H9 (cell line): ENCODE measurements around the gene FAM200B. TPM values are rescaled to one million over a fixed set of nuclear protein-coding genes. Genes with fewer than 3 reads are reported as not detected.
A peak's percentile ranks its signal among the peaks of the same experiment; 100 is the strongest.

ENCODE experiments used
- DNase-seq: peaks from one replicate; pipeline ENCODE4 v3.0.0-alpha.2; 2017
- H2AFZ ChIP-seq: one replicate; pipeline ENCODE4 v1.6.1; 2013; ENCODE audit warnings: mild to moderate bottlenecking, low read length, control low read depth, moderate library complexity
- H2AK5ac ChIP-seq: 2 replicates; pipeline ENCODE4 v1.6.1; 2013; ENCODE audit warnings: low read length, control low read depth, mixed read lengths; ENCODE audit not compliant: insufficient read length
- H2BK120ac ChIP-seq: one replicate; pipeline ENCODE4 v1.6.1; 2013; ENCODE audit warnings: low read depth, mild to moderate bottlenecking, low read length, control low read depth, inconsistent platforms; ENCODE audit not compliant: poor library complexity, severe bottlenecking
- H2BK12ac ChIP-seq: 2 replicates; pipeline ENCODE4 v1.6.1; 2013; ENCODE audit warnings: low read length, control low read depth, mixed read lengths, low read depth; ENCODE audit not compliant: insufficient read length
- H2BK15ac ChIP-seq: 2 replicates; pipeline ENCODE4 v1.6.1; 2013; ENCODE audit warnings: low read depth, low read length, control low read depth
- H2BK20ac ChIP-seq: one replicate; pipeline ENCODE4 v1.6.1; 2013; ENCODE audit warnings: low read depth, mild to moderate bottlenecking, low read length, control low read depth, inconsistent platforms; ENCODE audit not compliant: poor library complexity, severe bottlenecking
- H2BK5ac ChIP-seq: 2 replicates; pipeline ENCODE4 v1.6.1; 2013; ENCODE audit warnings: low read length, control low read depth, mixed read lengths; ENCODE audit not compliant: insufficient read length
- H3K14ac ChIP-seq: 2 replicates; pipeline ENCODE4 v1.6.1; 2013; ENCODE audit warnings: low read length, control low read depth; ENCODE audit not compliant: insufficient read depth
- H3K18ac ChIP-seq: 2 replicates; pipeline ENCODE4 v1.6.1; 2013; ENCODE audit warnings: low read depth, mild to moderate bottlenecking, mixed read lengths, low read length, control low read depth; ENCODE audit not compliant: insufficient read length
- H3K23ac ChIP-seq: 2 replicates; pipeline ENCODE4 v1.6.1; 2013; ENCODE audit warnings: low read length, control low read depth, mixed read lengths, low read depth; ENCODE audit not compliant: insufficient read length
- H3K23me2 ChIP-seq: 2 replicates; pipeline ENCODE4 v1.6.1; 2013; ENCODE audit warnings: low read depth, mild to moderate bottlenecking, mixed read lengths, low read length, control low read depth; ENCODE audit not compliant: insufficient read length, poor library complexity, severe bottlenecking
- H3K27ac ChIP-seq: 2 replicates; pipeline ENCODE4 v1.5.1; 2013; ENCODE audit warnings: low read length, control low read depth, mixed read lengths, low read depth; ENCODE audit not compliant: insufficient read length
- H3K27me3 ChIP-seq: 2 replicates; pipeline ENCODE4 v1.6.1; 2013; ENCODE audit warnings: low read length, control low read depth, inconsistent platforms; ENCODE audit not compliant: insufficient read depth
- H3K4ac ChIP-seq: 2 replicates; pipeline ENCODE4 v1.6.1; 2013; ENCODE audit warnings: low read depth, mild to moderate bottlenecking, control low read depth, inconsistent platforms, low read length, moderate library complexity
- H3K4me1 ChIP-seq: 2 replicates; pipeline ENCODE4 v1.6.1; 2013; ENCODE audit warnings: low read length, control low read depth, inconsistent platforms; ENCODE audit not compliant: insufficient read depth
- H3K4me2 ChIP-seq: 2 replicates; pipeline ENCODE4 v1.6.1; 2013; ENCODE audit warnings: low read length, control low read depth, mixed read lengths; ENCODE audit not compliant: insufficient read length, insufficient read depth
- H3K56ac ChIP-seq: 2 replicates; pipeline ENCODE4 v1.6.1; 2013; ENCODE audit warnings: low read depth, mild to moderate bottlenecking, mixed read lengths, low read length, control low read depth; ENCODE audit not compliant: insufficient read length
- H3K79me1 ChIP-seq: 2 replicates; pipeline ENCODE4 v1.6.1; 2013; ENCODE audit warnings: low read depth, mild to moderate bottlenecking, moderate library complexity, low read length, control low read depth, inconsistent platforms; ENCODE audit not compliant: insufficient read depth, poor library complexity, severe bottlenecking
- H3K79me2 ChIP-seq: 2 replicates; pipeline ENCODE4 v1.6.1; 2013; ENCODE audit warnings: low read length, control low read depth, inconsistent platforms; ENCODE audit not compliant: insufficient read depth
- H3K9ac ChIP-seq: 2 replicates; pipeline ENCODE4 v1.6.1; 2013; ENCODE audit warnings: low read length, control low read depth, mixed read lengths; ENCODE audit not compliant: insufficient read length; ENCODE audit errors: extremely low read depth
- H3K9me3 ChIP-seq: one replicate; pipeline ENCODE4 v1.6.1; 2013; ENCODE audit warnings: low read depth, low read length, inconsistent platforms; ENCODE audit not compliant: control insufficient read depth
- H3T11ph ChIP-seq: one replicate; pipeline ENCODE4 v1.6.1; 2013; ENCODE audit warnings: mild to moderate bottlenecking, low read length, control low read depth, inconsistent platforms
- H4K20me1 ChIP-seq: one replicate; pipeline ENCODE4 v1.6.1; 2013; ENCODE audit not compliant: control insufficient read depth, insufficient read length, insufficient read depth
- H4K5ac ChIP-seq: 2 replicates; pipeline ENCODE4 v1.6.1; 2013; ENCODE audit warnings: low read depth, mild to moderate bottlenecking, mixed read lengths, low read length, control low read depth; ENCODE audit not compliant: insufficient read length
- H4K8ac ChIP-seq: replicated peaks from 2 replicates; pipeline ENCODE4 v1.6.1; 2013; ENCODE audit warnings: low read length, control low read depth, mixed read lengths, low read depth; ENCODE audit not compliant: insufficient read length
- H4K91ac ChIP-seq: 2 replicates; pipeline ENCODE4 v1.6.1; 2013; ENCODE audit warnings: low read depth, mild to moderate bottlenecking, moderate library complexity, mixed read lengths, low read length, control low read depth; ENCODE audit not compliant: insufficient read length
- H3K27ac Mint-ChIP-seq, 3 experiments: 2 replicates in 2 of 3; 3 replicates in 1 of 3; pipeline ENCODE4 v1.8.0; 2020 to 2021; ENCODE audit warnings: mixed read lengths in 3 of 3, mild to moderate bottlenecking in 1 of 3, moderate library complexity in 1 of 3
- H3K27me3 Mint-ChIP-seq: 2 replicates; pipeline ENCODE4 v1.8.0; 2021; ENCODE audit warnings: low read depth, mild to moderate bottlenecking, moderate library complexity, mixed read lengths
- H3K36me3 Mint-ChIP-seq, 3 experiments: 2 replicates in 2 of 3; 3 replicates in 1 of 3; pipeline ENCODE4 v1.8.0; 2020 to 2021; ENCODE audit warnings: low read depth in 3 of 3, mixed read lengths in 3 of 3; ENCODE audit not compliant: insufficient read depth in 1 of 3
- H3K4me1 Mint-ChIP-seq, 2 experiments: 2 replicates each; pipeline ENCODE4 v1.8.0; 2020; ENCODE audit warnings: mixed read lengths in 2 of 2
- H3K4me3 Mint-ChIP-seq, 2 experiments: 2 replicates in 1 of 2; 3 replicates in 1 of 2; pipeline ENCODE4 v1.8.0; 2020 to 2021; ENCODE audit warnings: mild to moderate bottlenecking in 2 of 2, mixed read lengths in 2 of 2, moderate library complexity in 1 of 2
- H3K9me3 Mint-ChIP-seq, 2 experiments: 2 replicates in 1 of 2; 3 replicates in 1 of 2; pipeline ENCODE4 v1.8.0; 2020; ENCODE audit warnings: mild to moderate bottlenecking in 2 of 2, mixed read lengths in 2 of 2, moderate library complexity in 1 of 2
- CTCF ChIP-seq: fragments of 200-600 bp; sonication (generic); conservative IDR thresholded peaks from 3 replicates; pipeline ENCODE4 v1.8.0; 2021; ENCODE audit warnings: antibody characterized with exemption, mild to moderate bottlenecking
- WGBS: extraction: QIAGEN DNeasy Blood & Tissue Kit; methylation state at CpG from one replicate; pipeline ENCODE4 v1.1.7; 2013; ENCODE audit warnings: missing lambda C conversion rate, low lambda C conversion rate, mixed read lengths; ENCODE audit not compliant: insufficient read length; ENCODE audit errors: extremely low coverage; 5-methylcytosine and 5-hydroxymethylcytosine counted together
- total RNA-seq: library from RNA; stranded (reverse); gene quantifications from 2 replicates; pipeline ENCODE4 v1.2.1, GENCODE V29; 2021

FAM200B gene
- total RNA-seq, 1 experiment from 2014 or later: 19.6 TPM

GRCh38 chr4:15682242-15683142 is 865 bp downstream of the FAM200B start:
- no peak overlapping the region for H3K56ac ChIP-seq
- H2BK120ac ChIP-seq: no peak overlapping the region
- H4K5ac ChIP-seq: no peak overlapping the region
- peak overlapping the region; percentile 100 for H3K27ac Mint-ChIP-seq
- no peaks in the 10 kb centered on the region for H3K79me1 ChIP-seq
- H3K36me3 Mint-ChIP-seq: peaks cover 17 to 28% (median 21%) of the 10 kb centered on the region in 3 experiments
- no peaks in the 10 kb centered on the region for H3K9me3 Mint-ChIP-seq
- no peaks in the 10 kb centered on the region for H4K20me1 ChIP-seq
- no peak overlapping the region for H3K23ac ChIP-seq
- peak overlapping the region; percentile 82 for H3K4me2 ChIP-seq
- no peak overlapping the region; the same call in 1 of the 2 replicates for H3K14ac ChIP-seq
- H3K27me3 Mint-ChIP-seq: no peaks in the 10 kb centered on the region
- no peak overlapping the region for H4K91ac ChIP-seq
- H2AK5ac ChIP-seq: no peak overlapping the region
- H3T11ph ChIP-seq: no peak overlapping the region
- peaks cover 51 to 53% of the 10 kb centered on the region in 2 experiments for H3K4me1 Mint-ChIP-seq
- H3K27me3 ChIP-seq: no peaks in the 10 kb centered on the region
- H3K18ac ChIP-seq: no peak overlapping the region
- no peak overlapping the region for H2BK12ac ChIP-seq
- H2BK15ac ChIP-seq: no peak overlapping the region
- peaks cover 4% of the 10 kb centered on the region for H3K23me2 ChIP-seq
- H3K4ac ChIP-seq: no peak overlapping the region
- peaks cover 9% of the 10 kb centered on the region for H3K79me2 ChIP-seq
- H3K9ac ChIP-seq: peak overlapping the region; percentile 89
- DNase-seq: no peak
- H2BK20ac ChIP-seq: no peak overlapping the region
- H3K4me3 Mint-ChIP-seq: peak overlapping the region; percentile 97 to 99
- H4K8ac ChIP-seq: no peak overlapping the region
- no peaks in the 10 kb centered on the region for H3K9me3 ChIP-seq
- H3K4me1 ChIP-seq: peaks cover 10% of the 10 kb centered on the region; the same call in 1 of the 2 replicates
- H2AFZ ChIP-seq: no peak overlapping the region
- WGBS: no CpG with 5 or more reads among the region's 6 CpGs
- H2BK5ac ChIP-seq: no peak overlapping the region
- H3K27ac ChIP-seq: peak overlapping the region; percentile 95
- no peak for TF ChIP-seq CTCF
